ENCODE data around the gene FAM216B. TPM values are rescaled to one million over a fixed set of nuclear protein-coding genes. Genes with fewer than 3 reads are reported as not detected.
"Not testable (repeated sequence)": the region's sequence is repeated elsewhere in the genome, so short reads cannot be mapped to it uniquely, and the experiment has no call there.

The FAM216B gene
- total RNA-seq, 2 experiments from 2014 or later = not detected

DNA sequence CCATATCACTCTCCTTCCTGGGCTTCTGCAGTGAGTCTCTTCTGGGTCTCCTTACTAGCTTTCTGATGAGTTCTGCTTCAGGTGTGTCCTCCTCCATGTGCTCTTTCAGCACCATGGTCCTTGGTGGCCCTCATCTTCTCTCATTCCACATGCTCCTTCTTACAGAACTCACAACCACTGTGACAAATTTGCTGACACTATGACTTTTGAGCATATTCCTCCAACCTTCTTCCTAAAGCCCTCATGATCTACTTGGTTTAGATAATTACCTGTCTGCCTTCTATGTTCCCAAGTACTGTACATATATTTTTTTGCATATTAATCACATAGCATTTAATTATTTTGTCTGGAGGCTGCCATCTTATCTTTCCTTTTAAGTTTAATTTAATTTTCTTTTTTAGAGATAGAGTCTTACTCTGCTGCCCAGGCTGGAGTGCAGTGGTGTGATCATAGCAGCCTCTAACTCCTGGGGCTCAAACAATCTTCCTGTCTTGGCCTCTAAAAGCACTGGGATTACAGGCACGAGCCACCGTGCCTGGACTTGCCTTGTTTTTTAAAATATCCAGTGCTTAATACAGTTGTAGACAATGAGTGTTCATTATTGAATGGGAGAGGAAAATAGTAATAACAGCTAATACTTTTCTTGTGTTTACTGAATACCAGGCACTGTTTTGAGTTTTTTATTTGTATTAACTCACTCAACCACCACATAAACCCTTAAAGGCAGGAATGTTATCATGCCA, 23.5 kb upstream of the FAM216B start:
- no peaks in the 10 kb centered on the region for H3K36me3 Mint-ChIP-seq (ENCODE audit: low read depth)
- H3K27ac Mint-ChIP-seq = no peak overlapping the region
- no peak for DNase-seq
- ChIA-PET POLR2A (no interaction called here), CTCF (interaction anchor here (1.2 kb wide), 1 partner anchor 51 kb away, joined by 3 read pairs; no protein-coding TSS in a partner anchor)
- peaks cover 3% of the 10 kb centered on the region for H3K27me3 Mint-ChIP-seq
- no peaks in the 10 kb centered on the region for H3K4me1 Mint-ChIP-seq
- no peak overlapping the region for H3K4me3 Mint-ChIP-seq
- H3K9me3 Mint-ChIP-seq = no peaks in the 10 kb centered on the region

DNA sequence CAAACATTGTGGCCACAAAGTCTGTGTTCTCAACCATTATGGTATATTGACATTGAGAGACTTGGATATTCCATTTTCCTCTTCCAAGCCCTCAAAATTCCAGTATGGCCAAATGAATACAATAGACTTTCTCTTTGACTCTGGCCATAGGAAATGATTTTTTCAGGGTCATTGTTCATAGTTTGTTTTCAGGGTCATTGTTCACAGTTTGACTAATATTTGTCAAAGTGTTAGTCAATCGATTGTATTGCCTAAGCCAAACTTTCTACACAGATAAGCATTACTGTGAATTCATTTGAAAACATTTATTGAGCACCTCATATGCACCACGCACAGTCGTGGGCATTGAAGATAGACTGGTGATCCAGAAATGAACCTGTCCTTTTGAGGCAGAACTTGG, 22.9 kb upstream of the FAM216B start:
- POLR2A ChIA-PET = no interaction called here
- no peaks in the 10 kb centered on the region for H3K36me3 Mint-ChIP-seq (ENCODE audit: low read depth)
- H3K4me1 Mint-ChIP-seq = no peaks in the 10 kb centered on the region
- no peak for DNase-seq
- H3K27me3 Mint-ChIP-seq = peaks cover 3% of the 10 kb centered on the region
- CTCF ChIA-PET = no interaction called here
- H3K4me3 Mint-ChIP-seq = no peak overlapping the region
- H3K9me3 Mint-ChIP-seq = no peaks in the 10 kb centered on the region
- H3K27ac Mint-ChIP-seq = no peak overlapping the region

GRCh38 chr13:42760951-42761350, 20.4 kb upstream of the FAM216B start:
- peaks cover 5% of the 10 kb centered on the region for H3K27me3 Mint-ChIP-seq
- ChIA-PET POLR2A (no interaction called here), CTCF (interaction anchor here (1.4 kb wide), 1 partner anchor 71 kb away, joined by 3 read pairs; no protein-coding TSS in a partner anchor)
- no peak overlapping the region for H3K4me3 Mint-ChIP-seq
- H3K9me3 Mint-ChIP-seq = no peaks in the 10 kb centered on the region
- no peak overlapping the region for H3K27ac Mint-ChIP-seq
- no peaks in the 10 kb centered on the region for H3K36me3 Mint-ChIP-seq (ENCODE audit: low read depth)
- no peak for DNase-seq
- no peaks in the 10 kb centered on the region for H3K4me1 Mint-ChIP-seq

DNA sequence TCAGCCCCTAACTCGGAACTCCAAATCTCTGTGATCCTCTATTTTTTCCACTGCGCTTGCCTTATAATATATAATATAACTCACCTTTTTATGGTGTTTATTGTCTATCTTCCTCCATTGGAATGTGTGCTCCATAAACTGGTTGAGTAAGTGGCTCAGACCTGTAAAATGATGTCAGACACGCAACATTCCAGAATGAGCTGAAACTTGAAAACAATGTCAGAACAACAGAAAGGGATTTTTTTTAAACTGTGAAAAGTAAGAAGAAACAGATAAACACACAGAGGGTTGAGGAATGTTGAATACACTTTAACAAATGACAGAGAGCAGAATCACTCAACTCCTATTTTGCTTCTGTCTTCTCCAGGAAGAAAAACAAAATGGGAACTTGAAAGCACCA, 19.1 kb upstream of the FAM216B start:
- no peak for DNase-seq
- ChIA-PET POLR2A (no interaction called here), CTCF (no interaction called here)
- Mint-ChIP-seq H3K4me3 (no peak overlapping the region), H3K9me3 (no peaks in the 10 kb centered on the region), H3K27me3 (peaks cover 5% of the 10 kb centered on the region), H3K36me3 (ENCODE audit: low read depth) (no peaks in the 10 kb centered on the region), H3K27ac (no peak overlapping the region), H3K4me1 (no peaks in the 10 kb centered on the region)

DNA sequence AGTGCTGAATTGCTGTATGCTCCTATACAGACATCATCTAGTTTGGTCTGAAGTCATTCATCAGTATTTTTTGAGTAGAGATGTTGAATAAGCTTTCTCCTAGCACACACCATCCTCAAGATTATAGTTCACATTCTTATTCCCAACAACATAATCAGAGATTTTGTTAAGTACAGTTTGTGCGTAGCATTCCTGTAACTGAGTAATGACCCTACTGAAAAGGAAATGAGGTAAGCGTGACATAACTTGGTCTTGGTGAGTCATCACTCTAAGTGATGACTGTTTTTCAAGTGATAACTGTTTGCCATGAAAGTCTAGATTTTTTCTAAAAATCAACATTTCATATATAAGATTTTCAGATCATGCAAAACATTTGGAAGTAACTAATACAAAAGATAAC, 18.5 kb upstream of the FAM216B start:
- no peak for DNase-seq
- POLR2A ChIA-PET = no interaction called here
- no peak overlapping the region for H3K27ac Mint-ChIP-seq
- H3K4me3 Mint-ChIP-seq = no peak overlapping the region
- no peaks in the 10 kb centered on the region for H3K4me1 Mint-ChIP-seq
- H3K9me3 Mint-ChIP-seq = no peaks in the 10 kb centered on the region
- CTCF ChIA-PET = no interaction called here
- H3K27me3 Mint-ChIP-seq = peaks cover 8% of the 10 kb centered on the region
- no peaks in the 10 kb centered on the region for H3K36me3 Mint-ChIP-seq (ENCODE audit: low read depth)

DNA sequence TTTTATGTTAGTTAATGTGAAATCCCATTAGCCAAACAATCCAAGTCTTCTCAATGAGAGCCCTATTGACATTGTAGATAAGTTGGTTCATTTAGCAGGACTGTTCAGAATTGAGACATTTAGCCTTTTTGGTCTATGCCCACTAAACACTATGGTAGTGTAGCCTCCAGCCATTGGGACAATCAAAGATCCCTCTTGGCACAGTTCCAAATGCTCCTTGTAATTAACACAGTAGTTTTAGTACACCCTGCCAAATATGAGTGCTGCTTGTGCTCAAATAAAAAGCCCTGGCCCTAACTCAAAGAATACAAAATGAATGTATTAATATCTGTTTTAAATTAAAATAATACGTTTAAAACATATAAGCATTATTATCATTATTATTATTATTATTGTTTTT, 15.4 kb upstream of the FAM216B start:
- Mint-ChIP-seq H3K9me3 (no peaks in the 10 kb centered on the region), H3K4me3 (no peak overlapping the region), H3K27ac (no peak overlapping the region), H3K27me3 (peaks cover 11% of the 10 kb centered on the region), H3K36me3 (ENCODE audit: low read depth) (no peaks in the 10 kb centered on the region), H3K4me1 (no peaks in the 10 kb centered on the region)
- POLR2A ChIA-PET = no interaction called here
- CTCF ChIA-PET = no interaction called here
- DNase-seq = no peak

DNA sequence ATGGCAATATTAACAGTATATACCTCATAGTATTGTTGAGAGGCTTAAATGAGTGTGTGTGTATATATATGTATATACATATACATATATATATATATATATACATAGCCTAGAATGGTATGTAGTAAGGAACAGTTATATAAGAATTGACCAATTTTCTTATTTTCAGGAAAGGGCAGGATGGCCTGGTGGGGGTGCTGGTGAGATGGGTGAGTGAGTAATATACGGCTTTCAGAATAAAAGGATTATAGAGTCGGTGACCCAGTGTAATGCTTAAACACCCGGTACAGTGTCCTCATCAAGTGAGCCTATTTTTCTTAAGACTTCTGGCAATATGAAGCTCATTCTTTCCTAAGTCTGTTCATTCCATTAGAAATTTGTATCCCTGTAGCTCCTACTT, 11.7 kb upstream of the FAM216B start:
- ChIA-PET POLR2A (no interaction called here), CTCF (no interaction called here)
- H3K4me3 Mint-ChIP-seq = no peak overlapping the region
- peaks cover 30% of the 10 kb centered on the region for H3K27me3 Mint-ChIP-seq
- no peak overlapping the region for H3K27ac Mint-ChIP-seq
- H3K9me3 Mint-ChIP-seq = peaks cover 2% of the 10 kb centered on the region
- no peaks in the 10 kb centered on the region for H3K4me1 Mint-ChIP-seq
- H3K36me3 Mint-ChIP-seq (ENCODE audit: low read depth) = no peaks in the 10 kb centered on the region
- no peak for DNase-seq

DNA sequence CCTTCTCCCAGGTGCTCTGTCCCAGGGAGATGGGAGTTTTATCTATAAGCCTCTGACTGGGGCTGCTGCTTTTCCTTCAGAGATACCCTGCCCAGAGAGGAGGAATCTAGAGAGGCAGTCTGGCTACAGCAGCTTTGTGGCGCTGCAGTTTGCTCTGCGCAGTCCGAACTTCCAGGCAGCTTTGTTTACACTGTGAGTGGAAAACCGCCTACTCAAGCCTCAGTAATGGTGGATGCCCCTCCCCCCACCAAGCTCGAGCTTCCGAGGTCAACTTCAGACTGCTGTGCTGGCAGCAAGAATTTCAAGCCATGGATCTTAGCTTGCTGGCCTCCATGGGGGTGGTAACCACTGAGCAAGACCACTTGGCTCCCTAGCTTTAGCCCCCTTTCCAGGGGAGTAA, 4.8 kb upstream of the FAM216B start:
- CTCF ChIA-PET; H3K9me3 Mint-ChIP-seq; DNase-seq; H3K4me1 Mint-ChIP-seq; H3K4me3 Mint-ChIP-seq; H3K27ac Mint-ChIP-seq; H3K36me3 Mint-ChIP-seq (ENCODE audit: low read depth): not testable (repeated sequence)
- peaks cover 39% of the 10 kb centered on the region for H3K27me3 Mint-ChIP-seq
- POLR2A ChIA-PET = interaction anchor here (0.6 kb wide), 1 partner anchor 149 kb away, joined by 4 read pairs; no protein-coding TSS in a partner anchor

GRCh38 chr13:42777467-42777866, 3.9 kb upstream of the FAM216B start:
- CTCF ChIA-PET = no interaction called here

GRCh38 chr13:42780044-42780443, 1.3 kb upstream of the FAM216B start:
- Mint-ChIP-seq H3K27ac (no peak overlapping the region), H3K4me3 (no peak overlapping the region), H3K36me3 (ENCODE audit: low read depth) (no peaks in the 10 kb centered on the region), H3K27me3 (peaks cover 20% of the 10 kb centered on the region), H3K4me1 (no peaks in the 10 kb centered on the region), H3K9me3 (no peaks in the 10 kb centered on the region)
- no peak for DNase-seq
- ChIA-PET POLR2A (no interaction called here), CTCF (no interaction called here)

More at GRCh38 chr13:42777467-42777866, 3.9 kb upstream of the FAM216B start:
- Mint-ChIP-seq H3K4me1 (no peaks in the 10 kb centered on the region), H3K27ac (no peak overlapping the region), H3K36me3 (ENCODE audit: low read depth) (no peaks in the 10 kb centered on the region), H3K27me3 (peaks cover 35% of the 10 kb centered on the region), H3K9me3 (peaks cover 2% of the 10 kb centered on the region), H3K4me3 (no peak overlapping the region)
- POLR2A ChIA-PET = no interaction called here
- no peak for DNase-seq

DNA sequence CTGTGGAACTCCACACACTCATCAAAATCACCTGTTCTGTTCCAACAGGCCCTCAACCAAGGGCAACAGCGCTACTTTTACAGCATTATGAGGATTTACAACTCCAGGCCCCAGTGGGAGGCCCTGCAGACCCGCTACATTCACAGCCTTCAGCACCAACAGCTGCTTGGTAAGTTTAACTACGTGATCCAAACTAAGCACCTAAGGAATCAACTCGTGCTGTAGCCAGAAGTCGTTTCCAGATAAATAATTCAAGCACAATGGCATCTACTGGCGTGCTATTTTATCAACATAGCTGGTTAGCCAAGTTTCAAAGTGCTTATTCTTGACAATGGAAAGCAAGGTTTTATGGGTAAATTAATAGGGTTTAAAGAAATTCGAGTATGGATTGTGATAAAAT, 5.3 kb downstream of the FAM216B start:
- Mint-ChIP-seq H3K27ac (no peak overlapping the region), H3K4me3 (no peak overlapping the region), H3K9me3 (peaks cover 2% of the 10 kb centered on the region), H3K36me3 (ENCODE audit: low read depth) (no peaks in the 10 kb centered on the region), H3K27me3 (peaks cover under 1% of the 10 kb centered on the region), H3K4me1 (no peaks in the 10 kb centered on the region)
- ChIA-PET CTCF (no interaction called here), POLR2A (no interaction called here)
- no peak for DNase-seq

GRCh38 chr13:42788601-42789000, 7.2 kb downstream of the FAM216B start:
- H3K27me3 Mint-ChIP-seq = no peaks in the 10 kb centered on the region
- ChIA-PET CTCF (no interaction called here), POLR2A (no interaction called here)
- H3K9me3 Mint-ChIP-seq = peaks cover 2% of the 10 kb centered on the region
- no peak overlapping the region for H3K4me3 Mint-ChIP-seq
- H3K36me3 Mint-ChIP-seq (ENCODE audit: low read depth) = no peaks in the 10 kb centered on the region
- no peak for DNase-seq
- H3K27ac Mint-ChIP-seq = no peak overlapping the region
- H3K4me1 Mint-ChIP-seq = no peaks in the 10 kb centered on the region

GRCh38 chr13:42792154-42792553, 10.8 kb downstream of the FAM216B start:
- Mint-ChIP-seq H3K4me1 (no peaks in the 10 kb centered on the region), H3K36me3 (ENCODE audit: low read depth) (no peaks in the 10 kb centered on the region), H3K27me3 (peaks cover 16% of the 10 kb centered on the region), H3K27ac (no peak overlapping the region), H3K9me3 (peaks cover 2% of the 10 kb centered on the region), H3K4me3 (no peak overlapping the region)
- no peak for DNase-seq
- CTCF ChIA-PET = no interaction called here
- POLR2A ChIA-PET = no interaction called here

- ChIA-PET CTCF (no interaction called here), POLR2A (no interaction called here)
- no peak overlapping the region for H3K27ac Mint-ChIP-seq
- H3K4me1 Mint-ChIP-seq = no peaks in the 10 kb centered on the region
- H3K36me3 Mint-ChIP-seq (ENCODE audit: low read depth) = no peaks in the 10 kb centered on the region
- no peak overlapping the region for H3K4me3 Mint-ChIP-seq
- H3K27me3 Mint-ChIP-seq = peaks cover 21% of the 10 kb centered on the region
- DNase-seq = no peak
- no peaks in the 10 kb centered on the region for H3K9me3 Mint-ChIP-seq
Observed at GRCh38 chr13:42794577-42795275, 13.3 kb downstream of the FAM216B start.
